Liver (tissue), 9 donors: ENCODE results near the gene IER2. TPM values are rescaled to one million over a fixed set of nuclear protein-coding genes. Genes with fewer than 3 reads are reported as not detected.
A peak's percentile ranks its signal among the peaks of the same experiment; 100 is the strongest.
"Not testable (repeated sequence)": the region's sequence is repeated elsewhere in the genome, so short reads cannot be mapped to it uniquely, and the experiment has no call there.

Source experiments
- DNase-seq: peaks from one replicate; pipeline ENCODE4 v3.0.0-alpha.2; 2017; ENCODE audit warnings: low spot score
- H3K27ac ChIP-seq, 2 donors: one replicate each; pipeline ENCODE4 v1.7.0; 2013; ENCODE audit warnings: inconsistent platforms in 2 of 2, low read length in 2 of 2, control low read depth in 1 of 2, low read depth in 1 of 2, mild to moderate bottlenecking in 1 of 2
- H3K27me3 ChIP-seq, 4 donors: one replicate each; pipeline versions ENCODE4 v1.6.1 to v1.7.0; 2013; ENCODE audit warnings: low read length in 3 of 4, inconsistent platforms in 1 of 4, mild to moderate bottlenecking in 1 of 4, moderate library complexity in 1 of 4; ENCODE audit not compliant: control insufficient read depth in 4 of 4, insufficient read depth in 4 of 4
- H3K36me3 ChIP-seq, 4 donors: one replicate each; pipeline versions ENCODE4 v1.6.1 to v1.7.0; 2013; ENCODE audit warnings: low read length in 3 of 4, mild to moderate bottlenecking in 3 of 4, low read depth in 1 of 4, moderate library complexity in 1 of 4; ENCODE audit not compliant: control insufficient read depth in 4 of 4, insufficient read depth in 3 of 4
- H3K4me1 ChIP-seq, 4 donors: one replicate each; pipeline versions ENCODE4 v1.6.1 to v1.7.0; 2013; ENCODE audit warnings: low read length in 3 of 4, mild to moderate bottlenecking in 3 of 4, moderate library complexity in 1 of 4; ENCODE audit not compliant: control insufficient read depth in 4 of 4, insufficient read depth in 4 of 4
- H3K4me3 ChIP-seq, 3 donors: one replicate each; pipeline versions ENCODE4 v1.6.1 to v1.7.0; 2013; ENCODE audit warnings: low read length in 3 of 3, control low read depth in 1 of 3, low read depth in 1 of 3, mild to moderate bottlenecking in 1 of 3
- H3K9ac ChIP-seq, 2 donors: one replicate each; pipeline ENCODE4 v1.7.0; 2013; ENCODE audit warnings: low read length in 2 of 2, mild to moderate bottlenecking in 2 of 2, moderate library complexity in 2 of 2, control low read depth in 1 of 2, low read depth in 1 of 2
- H3K9me3 ChIP-seq, 4 donors: one replicate each; pipeline versions ENCODE4 v1.6.1 to v1.7.0; 2013; ENCODE audit warnings: low read length in 3 of 4; ENCODE audit not compliant: control insufficient read depth in 4 of 4
- EGR1 ChIP-seq, 2 donors: IDR thresholded peaks; 2 replicates each; pipeline ENCODE4 v1.6.1; 2016 to 2018; ENCODE audit warnings: antibody characterized with exemption in 2 of 2, low read depth in 2 of 2
- FOXA1 ChIP-seq: IDR thresholded peaks from 2 replicates; pipeline ENCODE4 v1.6.1; 2016; ENCODE audit warnings: antibody characterized with exemption
- FOXA2 ChIP-seq: IDR thresholded peaks from 2 replicates; pipeline ENCODE4 v1.6.1; 2016; ENCODE audit warnings: antibody characterized with exemption
- GABPA ChIP-seq, 2 donors: IDR thresholded peaks in 1 of 2; conservative IDR thresholded peaks in 1 of 2; 2 replicates each; pipeline ENCODE4 v1.6.1; 2016; ENCODE audit warnings: antibody characterized with exemption in 2 of 2, mild to moderate bottlenecking in 1 of 2, moderate library complexity in 1 of 2
- HNF4A ChIP-seq, 2 donors: conservative IDR thresholded peaks; 2 replicates each; pipeline ENCODE4 v1.6.1; 2016; ENCODE audit warnings: antibody characterized with exemption in 2 of 2, mild to moderate bottlenecking in 2 of 2
- HNF4G ChIP-seq: IDR thresholded peaks from 2 replicates; pipeline ENCODE4 v1.6.1; 2016; ENCODE audit warnings: antibody characterized with exemption
- JUND ChIP-seq, 2 donors: IDR thresholded peaks; 2 replicates each; pipeline ENCODE4 v1.6.1; 2016; ENCODE audit warnings: antibody characterized with exemption in 2 of 2
- MAX ChIP-seq: IDR thresholded peaks from 2 replicates; pipeline ENCODE4 v1.6.1; 2016; ENCODE audit warnings: antibody characterized with exemption
- NR2F2 ChIP-seq: IDR thresholded peaks from 2 replicates; pipeline ENCODE4 v1.6.1; 2016; ENCODE audit warnings: antibody characterized with exemption
- RAD21 ChIP-seq, 2 donors: IDR thresholded peaks; 2 replicates each; pipeline ENCODE4 v1.6.1; 2016; ENCODE audit warnings: antibody characterized with exemption in 2 of 2, mild to moderate bottlenecking in 2 of 2
- REST ChIP-seq: IDR thresholded peaks from 2 replicates; pipeline ENCODE4 v1.6.1; 2016; ENCODE audit warnings: antibody characterized with exemption, mild to moderate bottlenecking
- RXRA ChIP-seq, 2 donors: IDR thresholded peaks; 2 replicates each; pipeline ENCODE4 v1.6.1; 2017 to 2018; ENCODE audit warnings: antibody characterized with exemption in 2 of 2, mild to moderate bottlenecking in 1 of 2
- SP1 ChIP-seq: IDR thresholded peaks from 2 replicates; pipeline ENCODE4 v1.6.1; 2018; ENCODE audit warnings: antibody characterized with exemption, mild to moderate bottlenecking
- TAF1 ChIP-seq: conservative IDR thresholded peaks from 2 replicates; pipeline ENCODE4 v1.6.1; 2016; ENCODE audit warnings: antibody characterized with exemption, mild to moderate bottlenecking
- YY1 ChIP-seq: IDR thresholded peaks from 2 replicates; pipeline ENCODE4 v1.6.1; 2016; ENCODE audit warnings: antibody characterized with exemption, mild to moderate bottlenecking
- WGBS: extraction: QIAGEN DNeasy Blood & Tissue Kit; methylation state at CpG from one replicate; pipeline ENCODE4 v1.1.7; 2013; 5-methylcytosine and 5-hydroxymethylcytosine counted together
- polyA plus RNA-seq, 2 donors: library from polyadenylated mRNA; stranded (reverse) in 1 of 2; unstranded in 1 of 2; fragments of 200-250 nt in 1 of 2; fragments of >200 nt in 1 of 2; fragmentation: Nextera tagmentation in 1 of 2; extraction: Ambion mirVana in 1 of 2; gene quantifications; one replicate each; pipeline versions ENCODE4 v1.2.1 to v1.2.3, GENCODE V29; 2013 to 2015
- total RNA-seq, 2 donors: library from RNA; depleted of rRNA; stranded (reverse); fragments of >200 nt; gene quantifications; one replicate each; pipeline ENCODE4 v1.2.3, GENCODE V29; 2014
- TF ChIP-seq, protein P1 (sequence below): fragments of 150-350 bp; IDR thresholded peaks from 2 replicates; pipeline ENCODE4 v1.5.1; 2017; ENCODE audit warnings: improper control_type of control experiment, low read depth, low read length; ENCODE audit not compliant: missing input control
- TF ChIP-seq, protein P2 (sequence below): IDR thresholded peaks from 2 replicates; pipeline ENCODE4 v1.6.1; 2016; ENCODE audit warnings: antibody characterized with exemption
- TF ChIP-seq, protein P3 (sequence below): IDR thresholded peaks from 2 replicates; pipeline ENCODE4 v1.6.1; 2016; ENCODE audit warnings: antibody characterized with exemption
- donor health status: healthy.
- donor health status: healthy.
- donor health status: healthy.
- donor health status: healthy.
- donor health status: healthy.

The IER2 gene
- total and polyA plus RNA-seq, 4 donors = 11.4 to 38.9 (median 21.9) TPM

DNA sequence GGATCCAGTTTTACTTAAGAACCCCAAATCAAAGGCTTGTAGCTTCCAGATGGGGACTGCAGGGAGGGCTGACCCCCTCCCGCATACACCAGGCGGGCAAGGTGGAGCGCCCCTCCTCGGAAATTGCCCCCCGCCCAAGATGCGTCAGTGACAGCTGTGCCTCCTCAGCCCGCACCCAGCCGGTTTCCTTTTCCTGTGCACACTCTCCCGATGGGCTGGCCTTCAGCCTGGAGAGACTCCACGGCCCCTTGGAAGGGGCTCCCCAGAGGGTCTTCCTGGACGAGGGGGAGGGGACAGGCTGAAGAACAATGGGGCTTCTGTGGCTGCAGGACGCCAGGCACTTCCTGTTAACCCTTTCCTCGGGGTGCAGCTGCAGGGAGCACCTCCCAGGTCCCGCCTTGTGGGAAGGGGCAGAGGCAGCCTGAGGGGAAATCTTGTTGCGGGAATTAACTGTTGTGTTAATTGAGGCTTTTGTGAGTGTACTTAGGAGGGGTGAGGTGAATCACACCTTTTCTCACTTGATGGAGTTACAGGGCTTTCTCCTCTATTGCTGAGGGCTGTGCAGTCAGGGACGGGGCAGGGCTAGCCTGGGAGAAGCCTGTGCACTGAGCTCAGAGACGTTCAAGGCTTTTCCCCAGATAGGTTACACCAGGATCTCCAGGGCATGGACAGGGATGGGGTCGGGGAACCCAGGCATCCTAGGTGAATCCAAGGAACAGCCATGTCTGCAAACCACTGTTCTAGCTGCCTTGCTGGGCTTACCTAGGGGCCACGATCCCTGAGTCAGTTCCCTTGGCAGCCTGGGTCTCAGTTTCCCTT lies 14.3 kb downstream of the IER2 start:
- no peak overlapping the region for H3K4me3 ChIP-seq
- peak overlapping the region; percentile 87 to 94 for H3K27ac ChIP-seq
- TF ChIP-seq NR2F2 = peak; percentile 53
- TF ChIP-seq SP1 = peak; percentile 30
- no peak for TF ChIP-seq EGR1 (IDR thresholded peaks at IDR 0.05; ENCODE audit: low read depth in 2 of 2)
- peaks cover 9 to 50% (median 22%) of the 10 kb centered on the region in 4 donors for H3K4me1 ChIP-seq
- 54% methylated on average over 19 of the region's 19 CpGs for WGBS
- H3K9me3 ChIP-seq = no peaks in the 10 kb centered on the region
- no peaks in the 10 kb centered on the region for H3K36me3 ChIP-seq
- no peak overlapping the region for H3K9ac ChIP-seq
- no peak for DNase-seq
- no peaks in the 10 kb centered on the region for H3K27me3 ChIP-seq

- Histone ChIP-seq H3K4me3 (no peak overlapping the region), H3K27ac (peak overlapping the region; percentile 87 to 94), H3K9me3 (no peaks in the 10 kb centered on the region), H3K27me3 (no peaks in the 10 kb centered on the region), H3K9ac (no peak overlapping the region), H3K4me1 (peaks cover 9 to 50% (median 22%) of the 10 kb centered on the region in 4 donors), H3K36me3 (no peaks in the 10 kb centered on the region)
- TF ChIP-seq FOXA2 (no peak), GABPA (IDR thresholded peaks at IDR 0.05 in 1 of 2, conservative IDR thresholded peaks at IDR 0.05 in 1 of 2) (no peak), YY1 (no peak), JUND (IDR thresholded peaks at IDR 0.05) (no peak), RXRA (IDR thresholded peaks at IDR 0.05) (no peak), SP1 (no peak), REST (no peak), EGR1 (IDR thresholded peaks at IDR 0.05; ENCODE audit: low read depth in 2 of 2) (no peak), TAF1 (no peak), HNF4A (conservative IDR thresholded peaks at IDR 0.05) (no peak), FOXA1 (no peak), NR2F2 (no peak), MAX (no peak), HNF4G (no peak), RAD21 (IDR thresholded peaks at IDR 0.05) (no peak)
- TF ChIP-seq, protein P1, sequence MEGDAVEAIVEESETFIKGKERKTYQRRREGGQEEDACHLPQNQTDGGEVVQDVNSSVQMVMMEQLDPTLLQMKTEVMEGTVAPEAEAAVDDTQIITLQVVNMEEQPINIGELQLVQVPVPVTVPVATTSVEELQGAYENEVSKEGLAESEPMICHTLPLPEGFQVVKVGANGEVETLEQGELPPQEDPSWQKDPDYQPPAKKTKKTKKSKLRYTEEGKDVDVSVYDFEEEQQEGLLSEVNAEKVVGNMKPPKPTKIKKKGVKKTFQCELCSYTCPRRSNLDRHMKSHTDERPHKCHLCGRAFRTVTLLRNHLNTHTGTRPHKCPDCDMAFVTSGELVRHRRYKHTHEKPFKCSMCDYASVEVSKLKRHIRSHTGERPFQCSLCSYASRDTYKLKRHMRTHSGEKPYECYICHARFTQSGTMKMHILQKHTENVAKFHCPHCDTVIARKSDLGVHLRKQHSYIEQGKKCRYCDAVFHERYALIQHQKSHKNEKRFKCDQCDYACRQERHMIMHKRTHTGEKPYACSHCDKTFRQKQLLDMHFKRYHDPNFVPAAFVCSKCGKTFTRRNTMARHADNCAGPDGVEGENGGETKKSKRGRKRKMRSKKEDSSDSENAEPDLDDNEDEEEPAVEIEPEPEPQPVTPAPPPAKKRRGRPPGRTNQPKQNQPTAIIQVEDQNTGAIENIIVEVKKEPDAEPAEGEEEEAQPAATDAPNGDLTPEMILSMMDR = no peak
- TF ChIP-seq, protein P2, sequence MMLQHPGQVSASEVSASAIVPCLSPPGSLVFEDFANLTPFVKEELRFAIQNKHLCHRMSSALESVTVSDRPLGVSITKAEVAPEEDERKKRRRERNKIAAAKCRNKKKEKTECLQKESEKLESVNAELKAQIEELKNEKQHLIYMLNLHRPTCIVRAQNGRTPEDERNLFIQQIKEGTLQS = no peak
- TF ChIP-seq, protein P3, sequence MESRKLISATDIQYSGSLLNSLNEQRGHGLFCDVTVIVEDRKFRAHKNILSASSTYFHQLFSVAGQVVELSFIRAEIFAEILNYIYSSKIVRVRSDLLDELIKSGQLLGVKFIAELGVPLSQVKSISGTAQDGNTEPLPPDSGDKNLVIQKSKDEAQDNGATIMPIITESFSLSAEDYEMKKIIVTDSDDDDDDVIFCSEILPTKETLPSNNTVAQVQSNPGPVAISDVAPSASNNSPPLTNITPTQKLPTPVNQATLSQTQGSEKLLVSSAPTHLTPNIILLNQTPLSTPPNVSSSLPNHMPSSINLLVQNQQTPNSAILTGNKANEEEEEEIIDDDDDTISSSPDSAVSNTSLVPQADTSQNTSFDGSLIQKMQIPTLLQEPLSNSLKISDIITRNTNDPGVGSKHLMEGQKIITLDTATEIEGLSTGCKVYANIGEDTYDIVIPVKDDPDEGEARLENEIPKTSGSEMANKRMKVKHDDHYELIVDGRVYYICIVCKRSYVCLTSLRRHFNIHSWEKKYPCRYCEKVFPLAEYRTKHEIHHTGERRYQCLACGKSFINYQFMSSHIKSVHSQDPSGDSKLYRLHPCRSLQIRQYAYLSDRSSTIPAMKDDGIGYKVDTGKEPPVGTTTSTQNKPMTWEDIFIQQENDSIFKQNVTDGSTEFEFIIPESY = no peak
- 88% methylated on average over 19 of the region's 19 CpGs for WGBS
- DNase-seq = no peak
Observed at GRCh38 chr19:13165162-13165997, 15.2 kb downstream of the IER2 start.

DNA sequence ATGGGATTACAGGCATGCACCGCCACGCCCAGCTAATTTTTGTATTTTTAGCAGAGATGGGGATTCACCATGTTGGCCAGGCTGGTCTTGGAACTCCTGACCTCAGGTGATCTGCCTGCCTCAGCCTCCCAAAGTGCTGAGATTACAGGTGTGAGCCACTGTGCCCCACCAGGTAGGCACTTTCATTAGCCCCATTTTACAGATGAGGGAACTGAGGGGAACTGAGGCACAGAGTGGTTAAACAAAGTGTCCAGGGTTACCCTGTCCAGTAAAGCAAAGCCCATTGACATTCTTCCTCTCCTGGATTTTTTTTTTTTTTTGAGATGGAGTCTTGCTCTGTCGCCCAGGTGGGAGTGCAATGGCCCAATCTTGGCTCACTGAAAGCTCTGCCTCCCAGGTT lies 15.9 kb downstream of the IER2 start:
- H3K27me3 ChIP-seq, H3K36me3 ChIP-seq, H3K9me3 ChIP-seq, H3K4me3 ChIP-seq, H3K9ac ChIP-seq, DNase-seq: not testable (repeated sequence)
- peaks cover 9 to 50% (median 22%) of the 10 kb centered on the region in 4 donors for H3K4me1 ChIP-seq
- WGBS = 98% methylated on average over 3 of the region's 3 CpGs
- peak overlapping the region in 1 of 2 donors; percentile 40 for H3K27ac ChIP-seq
